ENCODE measurements around the gene EIPR1. TPM values are rescaled to one million over a fixed set of nuclear protein-coding genes. Genes with fewer than 3 reads are reported as not detected.

EIPR1 gene
- total and polyA plus RNA-seq, 10 of the 15 experiments (the other 5 are each of a cell fraction or from before 2014, with no cell fraction given): 23.6 to 61.2 (median 42.2) TPM

DNA sequence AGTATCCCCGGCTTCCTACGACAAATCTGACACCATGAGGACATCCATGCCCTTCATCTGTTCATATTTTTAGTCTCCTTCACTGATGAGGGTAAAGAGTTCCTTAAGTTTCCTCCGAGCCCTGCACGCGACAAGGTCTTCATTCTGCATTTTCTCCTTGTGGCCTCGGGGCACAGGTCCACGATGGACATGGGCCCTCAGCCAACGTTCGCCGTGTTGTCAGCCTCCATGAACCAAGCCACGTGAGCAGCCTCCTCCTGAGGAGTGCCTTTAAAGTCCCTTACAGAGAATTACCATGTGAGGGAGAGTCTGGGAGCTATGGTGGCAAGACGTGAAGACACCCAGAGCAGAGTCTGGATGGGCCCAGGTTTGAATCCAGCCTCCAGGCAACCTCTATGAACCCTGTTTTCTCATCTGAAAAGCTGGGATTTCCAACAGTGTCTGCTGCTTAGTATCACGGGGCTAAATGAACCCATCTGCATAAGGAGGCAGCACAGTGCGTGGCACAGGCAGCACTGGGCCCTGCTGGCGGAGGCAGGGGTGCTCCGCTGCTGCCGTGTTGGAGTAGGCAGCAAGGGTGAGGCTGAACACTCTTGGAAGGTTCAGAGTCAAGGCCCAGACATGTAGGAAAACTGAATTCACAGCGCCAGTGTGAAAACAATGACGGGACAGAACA lies 54.1 kb downstream of the EIPR1 start (continued):
- TF ChIP-seq, protein P1, sequence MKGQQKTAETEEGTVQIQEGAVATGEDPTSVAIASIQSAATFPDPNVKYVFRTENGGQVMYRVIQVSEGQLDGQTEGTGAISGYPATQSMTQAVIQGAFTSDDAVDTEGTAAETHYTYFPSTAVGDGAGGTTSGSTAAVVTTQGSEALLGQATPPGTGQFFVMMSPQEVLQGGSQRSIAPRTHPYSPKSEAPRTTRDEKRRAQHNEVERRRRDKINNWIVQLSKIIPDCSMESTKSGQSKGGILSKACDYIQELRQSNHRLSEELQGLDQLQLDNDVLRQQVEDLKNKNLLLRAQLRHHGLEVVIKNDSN (IDR thresholded peaks at IDR 0.05; ENCODE audit: borderline replicate concordance, extremely low read length, insufficient read depth, low read depth, low read length): no peak
- TF ChIP-seq YBX1 (IDR thresholded peaks at IDR 0.05) (no peak), PML (IDR thresholded peaks at IDR 0.05; ENCODE audit: low read length) (no peak), DPF2 (IDR thresholded peaks at IDR 0.05) (no peak), SREBF1 (IDR thresholded peaks at IDR 0.05; ENCODE audit: low read length) (no peak), PAX5 (IDR thresholded peaks at IDR 0.05; ENCODE audit: borderline replicate concordance, low read depth, low read length) (no peak), ZNF217 (IDR thresholded peaks at IDR 0.05) (no peak), POLR2AphosphoS5 (IDR thresholded peaks at IDR 0.05; ENCODE audit: low read length) (no peak)
- TF ChIP-seq, protein P2, sequence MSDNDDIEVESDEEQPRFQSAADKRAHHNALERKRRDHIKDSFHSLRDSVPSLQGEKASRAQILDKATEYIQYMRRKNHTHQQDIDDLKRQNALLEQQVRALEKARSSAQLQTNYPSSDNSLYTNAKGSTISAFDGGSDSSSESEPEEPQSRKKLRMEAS (IDR thresholded peaks at IDR 0.05; ENCODE audit: low read depth, low read length): no peak

DNA sequence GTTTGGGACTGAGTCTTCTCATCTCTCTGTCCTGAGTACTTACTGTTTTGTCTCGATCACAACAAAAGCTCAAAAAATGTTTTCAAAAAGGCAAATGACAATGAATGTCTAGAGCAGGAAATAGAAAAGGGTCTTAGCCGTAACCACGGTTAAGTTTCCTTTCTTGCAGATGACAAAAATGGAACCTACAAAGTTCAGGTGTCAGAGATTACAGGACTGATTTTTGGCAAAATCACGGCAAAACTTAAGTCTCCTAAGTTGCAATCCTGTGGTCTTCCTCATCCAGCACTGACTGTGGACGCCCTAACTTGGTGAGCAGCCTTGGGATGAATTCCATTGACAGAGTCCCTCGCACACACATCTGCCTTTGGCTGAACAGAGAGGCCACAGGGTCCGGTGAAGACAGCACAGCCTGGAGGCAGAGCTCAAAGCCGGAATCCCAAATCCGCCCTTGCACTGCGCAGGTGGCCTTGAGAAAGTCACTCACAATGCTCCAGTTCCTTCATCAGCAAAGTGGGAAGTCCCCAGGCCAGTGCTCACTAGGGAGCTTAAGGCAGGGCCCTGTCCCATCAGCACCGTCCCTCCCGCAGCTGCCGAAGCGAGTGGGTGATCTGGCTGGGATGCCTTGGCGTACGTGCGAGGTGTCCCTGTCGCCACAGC lies 55.2 kb downstream of the EIPR1 start:
- ATAC-seq: no peak
- WGBS (ENCODE audit: insufficient coverage, insufficient replicate concordance, low lambda C conversion rate, missing lambda C conversion rate): 97% methylated on average over 18 of the region's 18 CpGs
- RAD21 ChIA-PET (ENCODE audit: unreplicated experiment): no interaction called here

More for the DNA sequence above, 55.2 kb downstream of the EIPR1 start:
- SMC1A ChIA-PET (ENCODE audit: uncharacterized antibody, unreplicated experiment): interaction anchor here (0.6 kb wide), 1 partner anchor 1424 kb away, joined by 3 read pairs; no protein-coding TSS in a partner anchor
- Histone ChIP-seq H4K20me1 (ENCODE audit: control insufficient read depth, insufficient read depth) (no peaks in the 10 kb centered on the region), H3K79me2 (ENCODE audit: control insufficient read depth, insufficient read depth, low read length) (no peaks in the 10 kb centered on the region), H3K27ac (ENCODE audit: control insufficient read depth, insufficient read depth) (no peak overlapping the region), H3K27me3 (replicated peaks in 1 of 2; ENCODE audit: control insufficient read depth in 2 of 2, insufficient read depth in 2 of 2, low read length in 1 of 2) (no peaks in the 10 kb centered on the region), H3K4me3 (no peak overlapping the region), H3K4me1 (ENCODE audit: control insufficient read depth, insufficient read depth, low read length) (no peaks in the 10 kb centered on the region), H3K9ac (ENCODE audit: control insufficient read depth, insufficient read depth, low read length) (no peak overlapping the region), H2AFZ (ENCODE audit: control insufficient read depth, low read depth, low read length) (no peak overlapping the region), H3K9me3 (replicated peaks; ENCODE audit: control insufficient read depth, insufficient read depth, low read length) (no peaks in the 10 kb centered on the region), H3K36me3 (ENCODE audit: control insufficient read depth in 2 of 2, insufficient read depth in 2 of 2, low read length in 1 of 2) (peaks cover 0 to 4% of the 10 kb centered on the region in 2 experiments; a peak in 3 of 4 replicates), H3K4me2 (ENCODE audit: control insufficient read depth, insufficient read depth) (no peak overlapping the region)
- in situ Hi-C loops (cut with MboI) (no loop called here), intact Hi-C loops (cut with micrococcal nuclease; ENCODE audit: unreplicated experiment) (no loop called here)
- FAIRE-seq (no peak), DNase-seq (ENCODE audit: low read depth, low spot score) (no peak)
- no TSS peak for BruUV-seq (replicated peaks)
- POLR2A ChIA-PET: no interaction called here
- TF ChIP-seq NFXL1 (IDR thresholded peaks at IDR 0.05; ENCODE audit: borderline replicate concordance): no peak
- TF ChIP-seq RAD51 (IDR thresholded peaks at IDR 0.05): no peak
- TF ChIP-seq, protein P1 (IDR thresholded peaks at IDR 0.05; ENCODE audit: borderline replicate concordance, extremely low read length, insufficient read depth, low read depth, low read length): no peak
- no peak for TF ChIP-seq CEBPB (IDR thresholded peaks at IDR 0.05; ENCODE audit: borderline replicate concordance in 1 of 2, low read depth in 2 of 2, low read length in 2 of 2)
- no peak for TF ChIP-seq TARDBP (IDR thresholded peaks at IDR 0.05; ENCODE audit: borderline replicate concordance)
- TF ChIP-seq SRF (IDR thresholded peaks at IDR 0.05; ENCODE audit: low read depth in 2 of 2, low read length in 2 of 2): no peak
- TF ChIP-seq POLR2AphosphoS5 (IDR thresholded peaks at IDR 0.05; ENCODE audit: low read length): no peak
- TF ChIP-seq, protein P3, sequence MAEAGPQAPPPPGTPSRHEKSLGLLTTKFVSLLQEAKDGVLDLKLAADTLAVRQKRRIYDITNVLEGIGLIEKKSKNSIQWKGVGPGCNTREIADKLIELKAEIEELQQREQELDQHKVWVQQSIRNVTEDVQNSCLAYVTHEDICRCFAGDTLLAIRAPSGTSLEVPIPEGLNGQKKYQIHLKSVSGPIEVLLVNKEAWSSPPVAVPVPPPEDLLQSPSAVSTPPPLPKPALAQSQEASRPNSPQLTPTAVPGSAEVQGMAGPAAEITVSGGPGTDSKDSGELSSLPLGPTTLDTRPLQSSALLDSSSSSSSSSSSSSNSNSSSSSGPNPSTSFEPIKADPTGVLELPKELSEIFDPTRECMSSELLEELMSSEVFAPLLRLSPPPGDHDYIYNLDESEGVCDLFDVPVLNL (IDR thresholded peaks at IDR 0.05; ENCODE audit: low read depth, low read length): no peak
- TF ChIP-seq CREB1 (IDR thresholded peaks at IDR 0.05; ENCODE audit: low read depth): no peak
- TF ChIP-seq MYB (IDR thresholded peaks at IDR 0.05; ENCODE audit: borderline replicate concordance, low read depth, low read length): no peak
- CTCF ChIA-PET: interaction anchor here (0.6 to 1.1 kb wide), 2 partner anchors 19 to 1000 kb away, joined by 3 read pairs; no protein-coding TSS in a partner anchor
